Tibial nerve (tissue), 4 donors: ENCODE results near the gene ARID5B. TPM values are rescaled to one million over a fixed set of nuclear protein-coding genes. Genes with fewer than 3 reads are reported as not detected.

Source experiments
- DNase-seq, 2 donors: peaks; one replicate each; pipeline ENCODE4 v3.0.0-alpha.2; 2019; ENCODE audit warnings: low spot score in 2 of 2
- H3K27ac ChIP-seq, 4 donors: fragments of 200-600 bp; sonication (generic) in 3 of 4; one replicate each; pipeline ENCODE4 v1.5.1; 2017 to 2019; ENCODE audit warnings: mild to moderate bottlenecking in 1 of 4
- H3K27me3 ChIP-seq, 2 donors: fragments of 200-600 bp; sonication (generic) in 1 of 2; one replicate each; pipeline versions ENCODE4 v1.5.1 to v1.6.0; 2017 to 2019
- H3K36me3 ChIP-seq, 3 donors: fragments of 200-600 bp; sonication (generic); one replicate each; pipeline ENCODE4 v1.5.1; 2018 to 2019
- H3K4me1 ChIP-seq, 4 donors: fragments of 200-600 bp; sonication (generic) in 3 of 4; one replicate each; pipeline ENCODE4 v1.5.1; 2017 to 2019
- H3K4me3 ChIP-seq, 4 donors: fragments of 200-600 bp; sonication (generic) in 3 of 4; one replicate each; pipeline ENCODE4 v1.5.1; 2017 to 2019; ENCODE audit warnings: mild to moderate bottlenecking in 1 of 4, moderate library complexity in 1 of 4
- H3K9me3 ChIP-seq, 4 donors: fragments of 200-600 bp; sonication (generic) in 3 of 4; one replicate each; pipeline ENCODE4 v1.5.1; 2017 to 2019
- EP300 ChIP-seq, 2 donors: sonication (generic); formaldehyde crosslinking; IDR thresholded peaks; one replicate each; pipeline ENCODE4 v1.6.1; 2017; ENCODE audit warnings: antibody characterized with exemption in 2 of 2, mild to moderate bottlenecking in 1 of 2
- POLR2A ChIP-seq, 2 donors: fragments of 450-650 bp; IDR thresholded peaks; one replicate each; pipeline ENCODE4 v1.6.1; 2017; ENCODE audit warnings: antibody characterized with exemption in 2 of 2, mild to moderate bottlenecking in 2 of 2, moderate library complexity in 2 of 2
- WGBS, 2 donors: methylation state at CpG; one replicate each; pipeline ENCODE4 v1.1.5; 2018; 5-methylcytosine and 5-hydroxymethylcytosine counted together
- total RNA-seq, 4 donors: library from RNA; depleted of rRNA; stranded (reverse); fragments of >200 nt; gene quantifications; one replicate each; pipeline ENCODE4 v1.1.0, GENCODE V29; 2016
- TF ChIP-seq, protein P1 (sequence below), 5 experiments: fragments of 200-600 bp in 3 of 5; fragments of 450-650 bp in 2 of 5; sonication (generic) in 3 of 5; IDR thresholded peaks; one replicate each; pipeline ENCODE4 v1.5.1; 2016 to 2019; ENCODE audit warnings: antibody characterized with exemption in 5 of 5, mild to moderate bottlenecking in 3 of 5, moderate library complexity in 2 of 5

ARID5B gene
- total RNA-seq, 4 donors from 2014 or later, result 47.4 to 82.2 (median 62.6) TPM

- 66 to 75% methylated on average over 5 of the region's 5 CpGs for WGBS, 2 donors
- Histone ChIP-seq H3K4me1 (peaks cover 0 to 99% (median 67%) of the 10 kb centered on the region in 4 donors), H3K4me3 (peak overlapping the region in 2 of 4 donors; percentile 0 to 15), H3K9me3 (no peaks in the 10 kb centered on the region), H3K36me3 (peaks cover 0 to 52% (median 0%) of the 10 kb centered on the region in 3 donors), H3K27ac (peak overlapping the region; percentile 75 to 99 (median 88)), H3K27me3 (no peaks in the 10 kb centered on the region)
- DNase-seq, result no peak
- TF ChIP-seq POLR2A (IDR thresholded peaks at IDR 0.05), result no peak
- TF ChIP-seq, protein P1, sequence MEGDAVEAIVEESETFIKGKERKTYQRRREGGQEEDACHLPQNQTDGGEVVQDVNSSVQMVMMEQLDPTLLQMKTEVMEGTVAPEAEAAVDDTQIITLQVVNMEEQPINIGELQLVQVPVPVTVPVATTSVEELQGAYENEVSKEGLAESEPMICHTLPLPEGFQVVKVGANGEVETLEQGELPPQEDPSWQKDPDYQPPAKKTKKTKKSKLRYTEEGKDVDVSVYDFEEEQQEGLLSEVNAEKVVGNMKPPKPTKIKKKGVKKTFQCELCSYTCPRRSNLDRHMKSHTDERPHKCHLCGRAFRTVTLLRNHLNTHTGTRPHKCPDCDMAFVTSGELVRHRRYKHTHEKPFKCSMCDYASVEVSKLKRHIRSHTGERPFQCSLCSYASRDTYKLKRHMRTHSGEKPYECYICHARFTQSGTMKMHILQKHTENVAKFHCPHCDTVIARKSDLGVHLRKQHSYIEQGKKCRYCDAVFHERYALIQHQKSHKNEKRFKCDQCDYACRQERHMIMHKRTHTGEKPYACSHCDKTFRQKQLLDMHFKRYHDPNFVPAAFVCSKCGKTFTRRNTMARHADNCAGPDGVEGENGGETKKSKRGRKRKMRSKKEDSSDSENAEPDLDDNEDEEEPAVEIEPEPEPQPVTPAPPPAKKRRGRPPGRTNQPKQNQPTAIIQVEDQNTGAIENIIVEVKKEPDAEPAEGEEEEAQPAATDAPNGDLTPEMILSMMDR (IDR thresholded peaks at IDR 0.05), result no peak
- no peak for TF ChIP-seq EP300 (IDR thresholded peaks at IDR 0.05)
Observed at GRCh38 chr10:62057850-62058249, 156.4 kb downstream of the ARID5B start.

DNA sequence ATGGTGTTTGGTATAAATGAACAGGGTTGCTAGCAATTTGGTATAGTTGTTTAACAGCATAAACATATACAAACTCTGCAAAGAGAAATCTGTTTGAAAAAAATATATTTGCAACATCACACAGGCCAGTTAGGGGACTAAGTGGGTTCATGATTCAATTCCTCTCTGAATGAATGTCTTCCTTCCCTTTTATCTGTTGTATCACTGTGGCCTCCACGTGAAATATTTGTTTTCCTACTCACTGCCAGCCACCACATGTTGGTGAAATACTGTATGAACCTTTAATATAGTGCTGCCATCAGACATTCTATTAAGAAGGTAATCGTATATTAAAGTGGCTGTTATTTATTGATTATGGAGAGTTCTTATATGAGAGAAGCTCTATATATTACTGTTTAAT is 157.0 kb downstream of the ARID5B start:
- H3K4me3 ChIP-seq, result no peak overlapping the region

DNA sequence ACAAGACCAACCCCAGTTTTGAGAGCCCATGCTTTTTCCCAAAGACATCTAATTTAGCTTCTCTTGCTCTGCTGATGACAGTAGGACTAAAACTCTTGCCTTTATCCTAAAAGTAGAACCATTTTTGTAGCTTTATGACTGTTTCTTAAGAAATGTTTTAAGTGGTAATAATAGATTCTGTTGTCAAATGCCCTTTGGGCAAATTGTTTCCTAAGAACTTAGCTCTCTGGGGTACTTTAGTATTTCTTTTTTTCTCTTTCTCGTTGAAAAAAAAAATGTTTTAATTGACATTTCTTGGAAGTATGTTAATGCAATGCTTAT is 157.4 kb downstream of the ARID5B start:
- 7 to 11% methylated on average over 1 of the region's 1 CpG for WGBS, 2 donors
- H3K27me3 ChIP-seq, result no peaks in the 10 kb centered on the region
- peaks cover 0 to 42% (median 0%) of the 10 kb centered on the region in 3 donors for H3K36me3 ChIP-seq
- TF ChIP-seq, protein P1 (IDR thresholded peaks at IDR 0.05), result no peak
- no peak for DNase-seq
- no peaks in the 10 kb centered on the region for H3K9me3 ChIP-seq
- H3K4me3 ChIP-seq, result no peak overlapping the region
- peak overlapping the region; percentile 15 to 99 (median 86) for H3K27ac ChIP-seq
- peaks cover 0 to 99% (median 66%) of the 10 kb centered on the region in 4 donors for H3K4me1 ChIP-seq

More for the DNA sequence above, 157.0 kb downstream of the ARID5B start:
- H3K9me3 ChIP-seq, result no peaks in the 10 kb centered on the region
- peaks cover 0 to 99% (median 67%) of the 10 kb centered on the region in 4 donors for H3K4me1 ChIP-seq
- TF ChIP-seq, protein P1 (IDR thresholded peaks at IDR 0.05), result no peak
- TF ChIP-seq POLR2A (IDR thresholded peaks at IDR 0.05) (no peak), EP300 (IDR thresholded peaks at IDR 0.05) (peak in 1 of 2 donors; percentile 11)
- WGBS, 2 donors, result 60 to 68% methylated on average over 2 of the region's 2 CpGs
- H3K27me3 ChIP-seq, result no peaks in the 10 kb centered on the region
- H3K27ac ChIP-seq, result peak overlapping the region; percentile 15 to 99 (median 86)
- H3K36me3 ChIP-seq, result peaks cover 0 to 46% (median 0%) of the 10 kb centered on the region in 3 donors
- no peak for DNase-seq

- TF ChIP-seq, protein P1 (IDR thresholded peaks at IDR 0.05), result no peak
- peak in 1 of 2 donors; percentile 74 for TF ChIP-seq EP300 (IDR thresholded peaks at IDR 0.05)
- Histone ChIP-seq H3K9me3 (no peaks in the 10 kb centered on the region), H3K27ac (peak overlapping the region in 3 of 4 donors; percentile 31 to 99 (median 98)), H3K36me3 (peaks cover 0 to 37% (median 0%) of the 10 kb centered on the region in 3 donors), H3K4me3 (no peak overlapping the region), H3K4me1 (peaks cover 0 to 99% (median 63%) of the 10 kb centered on the region in 4 donors), H3K27me3 (no peaks in the 10 kb centered on the region)
- no peak for DNase-seq
- 30 to 37% methylated on average over 4 of the region's 4 CpGs for WGBS, 2 donors
Observed at GRCh38 chr10:62059217-62059920, 157.9 kb downstream of the ARID5B start.

GRCh38 chr10:62062028-62062427 is 160.5 kb downstream of the ARID5B start:
- DNase-seq, result no peak
- Histone ChIP-seq H3K27me3 (no peaks in the 10 kb centered on the region), H3K36me3 (peaks cover 0 to 49% (median 2%) of the 10 kb centered on the region in 3 donors), H3K9me3 (no peaks in the 10 kb centered on the region), H3K4me1 (peaks cover 0 to 79% (median 54%) of the 10 kb centered on the region in 4 donors), H3K27ac (peak overlapping the region in 2 of 4 donors; percentile 65 to 98), H3K4me3 (no peak overlapping the region)
- 91 to 95% methylated on average over 1 of the region's 1 CpG for WGBS, 2 donors
- TF ChIP-seq EP300 (IDR thresholded peaks at IDR 0.05) (no peak), POLR2A (IDR thresholded peaks at IDR 0.05) (no peak)
- TF ChIP-seq, protein P1 (IDR thresholded peaks at IDR 0.05), result no peak
